HL-60 (cell line): ENCODE measurements around the gene HCFC1R1.

Experiments
- DNase-seq, 2 experiments: peaks; one replicate each; pipeline ENCODE4 v3.0.0-alpha.2; 2010 to 2020; ENCODE audit warnings: low read depth in 1 of 2, low spot score in 1 of 2
- H3K27ac ChIP-seq: fragments of 250-450 bp; sonication (Bioruptor Pico); replicated peaks from 2 replicates; pipeline ENCODE4 v1.5.1; 2020; ENCODE audit warnings: mild to moderate bottlenecking, moderate library complexity
- H3K27me3 ChIP-seq: fragments of 250-450 bp; sonication (Bioruptor Pico); 2 replicates; pipeline ENCODE4 v1.5.1; 2021; ENCODE audit warnings: mild to moderate bottlenecking, moderate library complexity; ENCODE audit not compliant: insufficient read depth, poor library complexity, severe bottlenecking
- H3K4me3 ChIP-seq: replicated peaks from 2 replicates; pipeline ENCODE4 v1.5.1; 2011; ENCODE audit warnings: mild to moderate bottlenecking, control low read depth, low read length; ENCODE audit not compliant: insufficient read depth
- CTCF ChIP-seq: IDR thresholded peaks from one replicate; pipeline ENCODE4 v1.5.1; 2011; ENCODE audit warnings: low read length, control low read depth, inconsistent platforms; ENCODE audit not compliant: insufficient read depth
- GABPA ChIP-seq: IDR thresholded peaks from 2 replicates; pipeline ENCODE4 v1.6.1; 2012; ENCODE audit warnings: low read depth
- POLR2AphosphoS5 ChIP-seq: IDR thresholded peaks from 2 replicates; pipeline ENCODE4 v1.6.1; 2012; ENCODE audit warnings: low read depth
- SPI1 ChIP-seq: IDR thresholded peaks from 2 replicates; pipeline ENCODE4 v1.6.1; 2012; ENCODE audit warnings: low read depth, mild to moderate bottlenecking, borderline replicate concordance
- TF ChIP-seq, protein P1 (sequence below): IDR thresholded peaks from 2 replicates; pipeline ENCODE4 v1.6.1; 2012; ENCODE audit warnings: low read depth; ENCODE audit not compliant: insufficient replicate concordance

HCFC1R1 gene

GRCh38 chr16:3062553-3062952, 38.8 kb upstream of the HCFC1R1 start:
- H3K4me3 ChIP-seq: no peak overlapping the region
- no peak for TF ChIP-seq SPI1
- DNase-seq: no peak

GRCh38 chr16:3060339-3061127, 36.8 kb upstream of the HCFC1R1 start:
- Histone ChIP-seq H3K27ac (no peak overlapping the region), H3K27me3 (no peaks in the 10 kb centered on the region), H3K4me3 (no peak overlapping the region)
- TF ChIP-seq CTCF (no peak), GABPA (no peak), POLR2AphosphoS5 (no peak), SPI1 (no peak)
- TF ChIP-seq, protein P1, sequence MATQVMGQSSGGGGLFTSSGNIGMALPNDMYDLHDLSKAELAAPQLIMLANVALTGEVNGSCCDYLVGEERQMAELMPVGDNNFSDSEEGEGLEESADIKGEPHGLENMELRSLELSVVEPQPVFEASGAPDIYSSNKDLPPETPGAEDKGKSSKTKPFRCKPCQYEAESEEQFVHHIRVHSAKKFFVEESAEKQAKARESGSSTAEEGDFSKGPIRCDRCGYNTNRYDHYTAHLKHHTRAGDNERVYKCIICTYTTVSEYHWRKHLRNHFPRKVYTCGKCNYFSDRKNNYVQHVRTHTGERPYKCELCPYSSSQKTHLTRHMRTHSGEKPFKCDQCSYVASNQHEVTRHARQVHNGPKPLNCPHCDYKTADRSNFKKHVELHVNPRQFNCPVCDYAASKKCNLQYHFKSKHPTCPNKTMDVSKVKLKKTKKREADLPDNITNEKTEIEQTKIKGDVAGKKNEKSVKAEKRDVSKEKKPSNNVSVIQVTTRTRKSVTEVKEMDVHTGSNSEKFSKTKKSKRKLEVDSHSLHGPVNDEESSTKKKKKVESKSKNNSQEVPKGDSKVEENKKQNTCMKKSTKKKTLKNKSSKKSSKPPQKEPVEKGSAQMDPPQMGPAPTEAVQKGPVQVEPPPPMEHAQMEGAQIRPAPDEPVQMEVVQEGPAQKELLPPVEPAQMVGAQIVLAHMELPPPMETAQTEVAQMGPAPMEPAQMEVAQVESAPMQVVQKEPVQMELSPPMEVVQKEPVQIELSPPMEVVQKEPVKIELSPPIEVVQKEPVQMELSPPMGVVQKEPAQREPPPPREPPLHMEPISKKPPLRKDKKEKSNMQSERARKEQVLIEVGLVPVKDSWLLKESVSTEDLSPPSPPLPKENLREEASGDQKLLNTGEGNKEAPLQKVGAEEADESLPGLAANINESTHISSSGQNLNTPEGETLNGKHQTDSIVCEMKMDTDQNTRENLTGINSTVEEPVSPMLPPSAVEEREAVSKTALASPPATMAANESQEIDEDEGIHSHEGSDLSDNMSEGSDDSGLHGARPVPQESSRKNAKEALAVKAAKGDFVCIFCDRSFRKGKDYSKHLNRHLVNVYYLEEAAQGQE: no peak
- no peak for DNase-seq

More at GRCh38 chr16:3062553-3062952, 38.8 kb upstream of the HCFC1R1 start:
- no peaks in the 10 kb centered on the region for H3K27me3 ChIP-seq
- peak overlapping the region; percentile 43; the same call in 1 of the 2 replicates for H3K27ac ChIP-seq

DNA sequence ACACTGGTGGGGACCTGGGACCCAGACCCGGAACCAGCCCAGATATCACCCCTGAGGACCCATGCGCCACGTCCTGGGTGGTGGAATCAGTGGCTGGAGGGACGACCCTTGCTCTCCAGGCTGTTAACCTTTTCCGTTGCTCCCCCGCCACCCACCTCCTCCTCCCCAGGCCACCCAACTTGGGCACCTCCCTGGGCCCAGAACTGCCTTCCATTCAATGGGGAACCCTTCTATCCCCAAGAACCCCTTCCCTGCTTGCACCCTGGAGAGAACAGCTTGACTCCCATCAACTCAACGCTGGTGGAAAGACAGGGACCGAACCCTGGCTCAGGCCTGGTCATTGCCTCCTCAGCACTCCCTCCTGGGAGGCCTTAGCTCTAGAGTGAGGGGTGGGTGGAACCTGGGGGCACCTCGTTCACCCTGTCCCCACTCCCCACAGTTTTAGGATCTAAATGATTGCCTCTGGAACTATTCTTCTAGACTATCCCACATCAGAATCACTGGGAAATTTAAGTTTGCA, 36.0 kb upstream of the HCFC1R1 start:
- peak overlapping the region; percentile 95 for H3K27ac ChIP-seq
- TF ChIP-seq CTCF (no peak), POLR2AphosphoS5 (no peak)
- TF ChIP-seq, protein P1: no peak
- H3K4me3 ChIP-seq: peak overlapping the region; percentile 79
- no peak for DNase-seq
- no peaks in the 10 kb centered on the region for H3K27me3 ChIP-seq

DNA sequence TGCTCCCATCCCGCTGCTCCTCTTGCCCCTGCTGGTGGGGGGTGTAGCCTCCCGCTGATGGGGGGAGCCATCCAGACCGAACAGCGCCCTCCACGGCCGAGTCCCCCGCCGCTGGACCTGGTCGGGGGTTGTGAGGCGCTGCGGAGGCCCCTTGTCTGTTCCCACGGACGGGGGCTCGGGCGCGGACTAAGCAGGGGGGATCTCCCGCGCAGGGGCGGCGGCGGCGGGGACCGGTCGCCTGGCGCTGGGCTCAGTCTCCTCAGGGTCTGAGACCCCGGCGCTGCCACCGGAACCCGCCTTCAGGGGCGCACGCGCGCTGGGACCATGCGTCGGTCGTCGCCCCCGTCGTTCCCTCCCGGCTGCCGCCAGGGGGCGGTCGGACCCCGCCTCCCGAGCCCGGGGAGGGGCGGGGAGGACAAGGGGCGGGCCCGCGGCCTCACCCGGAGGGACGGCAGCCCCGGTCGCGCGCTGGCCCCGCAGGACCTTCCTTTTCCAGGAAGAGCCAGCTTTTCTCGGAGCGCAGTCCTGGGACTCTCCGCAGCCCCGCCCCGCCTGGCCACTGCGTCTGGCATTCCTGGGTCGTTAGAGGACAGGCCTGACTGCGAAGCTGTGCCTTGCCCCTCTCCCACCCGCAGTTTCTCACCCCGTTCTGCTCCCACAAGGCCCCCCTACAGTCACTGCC, 35.4 kb upstream of the HCFC1R1 start:
- H3K27me3 ChIP-seq: no peaks in the 10 kb centered on the region
- peak; percentile 76 to 85 for DNase-seq
- TF ChIP-seq CTCF (peak; percentile 54), POLR2AphosphoS5 (peak; percentile 49; the same call in 1 of the 2 replicates), SPI1 (no peak), GABPA (0 out of 2 replicates have a peak, but pooled peaks have one; percentile 17)
- TF ChIP-seq, protein P1: no peak
- H3K27ac ChIP-seq: peak overlapping the region; percentile 95
- H3K4me3 ChIP-seq: peak overlapping the region; percentile 79
